CD8-positive, alpha-beta memory T cell (primary cell): Measurements from ENCODE around the gene NUDT12. TPM values are rescaled to one million over a fixed set of nuclear protein-coding genes. Genes with fewer than 3 reads are reported as not detected.

Source experiments
- CTCF ChIA-PET: fragments of 350-600 bp; sonication (Branson Sonifier 250); formaldehyde crosslinking; loops from one replicate; lab custom pipeline; 2021; ENCODE audit warnings: antibody characterized with exemption; lab: Charles Lee
- POLR2A ChIA-PET: fragments of 350-600 bp; sonication (Branson Sonifier 250); formaldehyde crosslinking; loops from one replicate; lab custom pipeline; 2021; ENCODE audit warnings: antibody characterized with exemption; lab: Charles Lee
- DNase-seq, 5 donors: peaks; one replicate each; pipeline versions ENCODE4 v3.0.0 to v3.0.0-alpha.2; 2020 to 2022; ENCODE audit warnings: mixed read lengths in 1 of 5
- H3K27ac ChIP-seq: one replicate; pipeline ENCODE4 v1.7.0; 2013; ENCODE audit warnings: low read depth, mild to moderate bottlenecking, low read length, moderate library complexity
- H3K27me3 ChIP-seq: 2 replicates; pipeline ENCODE4 v1.7.0; 2013; ENCODE audit warnings: low read length, mild to moderate bottlenecking; ENCODE audit not compliant: insufficient read depth, poor library complexity, severe bottlenecking
- H3K36me3 ChIP-seq: 2 replicates; pipeline ENCODE4 v1.7.0; 2013; ENCODE audit warnings: mild to moderate bottlenecking, low read length, moderate library complexity; ENCODE audit not compliant: insufficient read depth
- H3K4me1 ChIP-seq: 2 replicates; pipeline ENCODE4 v1.7.0; 2013; ENCODE audit warnings: mild to moderate bottlenecking, low read length, moderate library complexity; ENCODE audit not compliant: insufficient read depth
- H3K4me3 ChIP-seq: 2 replicates; pipeline ENCODE4 v1.7.0; 2013; ENCODE audit warnings: mild to moderate bottlenecking, low read length
- H3K9me3 ChIP-seq: 2 replicates; pipeline ENCODE4 v1.7.0; 2013; ENCODE audit warnings: mild to moderate bottlenecking, low read length
- H3K27ac Mint-ChIP-seq, 8 donors: one replicate each; pipeline ENCODE4 v1.8.0; 2020 to 2021; ENCODE audit warnings: mixed read lengths in 8 of 8, mild to moderate bottlenecking in 6 of 8, inconsistent platforms in 3 of 8, moderate library complexity in 3 of 8
- H3K27me3 Mint-ChIP-seq, 2 donors: one replicate each; pipeline ENCODE4 v1.8.0; 2020 to 2021; ENCODE audit warnings: mixed read lengths in 2 of 2, mild to moderate bottlenecking in 1 of 2, moderate library complexity in 1 of 2
- H3K36me3 Mint-ChIP-seq, 3 donors: one replicate each; pipeline ENCODE4 v1.8.0; 2020 to 2021; ENCODE audit warnings: mixed read lengths in 3 of 3, inconsistent platforms in 1 of 3, mild to moderate bottlenecking in 1 of 3
- H3K4me1 Mint-ChIP-seq, 3 donors: one replicate each; pipeline ENCODE4 v1.8.0; 2020 to 2021; ENCODE audit warnings: mixed read lengths in 3 of 3, inconsistent platforms in 1 of 3, mild to moderate bottlenecking in 1 of 3
- H3K4me3 Mint-ChIP-seq, 7 donors: one replicate each; pipeline ENCODE4 v1.8.0; 2020 to 2021; ENCODE audit warnings: mixed read lengths in 7 of 7, mild to moderate bottlenecking in 6 of 7, moderate library complexity in 4 of 7, inconsistent platforms in 2 of 7
- H3K9me3 Mint-ChIP-seq, 5 donors: one replicate each; pipeline ENCODE4 v1.8.0; 2020 to 2022; ENCODE audit warnings: mixed read lengths in 5 of 5, mild to moderate bottlenecking in 3 of 5, moderate library complexity in 2 of 5, inconsistent platforms in 1 of 5
- polyA plus RNA-seq: library from polyadenylated mRNA; unstranded; fragments of 300-500 nt; fragmentation: Illumina TruSeq; gene quantifications from one replicate; pipeline ENCODE4 v1.2.3, GENCODE V29; 2021
- total RNA-seq, 2 experiments: library from RNA; stranded (reverse); gene quantifications; one replicate each; pipeline ENCODE4 v1.2.3, GENCODE V29; 2021

NUDT12 gene
- total and polyA plus RNA-seq, 3 experiments from 2014 or later: 0.86 to 0.94 TPM; not detected in 1

DNA sequence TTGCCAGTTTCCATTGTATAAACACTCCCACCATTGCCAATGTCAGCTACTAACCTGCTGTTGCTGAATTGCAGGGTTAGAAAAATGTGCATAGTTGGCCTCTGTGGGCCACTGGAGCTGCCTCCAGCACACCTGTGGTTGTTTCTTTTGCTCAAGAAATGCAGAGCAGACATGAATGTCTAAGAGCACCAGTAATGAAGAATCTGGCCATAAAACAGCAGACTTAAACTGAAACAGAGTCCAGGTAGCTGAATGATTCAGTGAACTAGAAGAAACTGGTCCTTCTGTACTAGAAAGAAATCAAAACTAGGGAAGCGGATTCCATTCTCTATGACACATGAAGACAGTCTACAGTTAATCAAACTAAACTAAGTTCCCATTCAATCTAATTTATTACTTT is 48.2 kb downstream of the NUDT12 start:
- Histone ChIP-seq H3K27me3 (no peaks in the 10 kb centered on the region), H3K9me3 (no peaks in the 10 kb centered on the region), H3K4me3 (no peak overlapping the region), H3K4me1 (no peaks in the 10 kb centered on the region), H3K27ac (no peak overlapping the region), H3K36me3 (no peaks in the 10 kb centered on the region)
- H3K4me1 Mint-ChIP-seq: no peaks in the 10 kb centered on the region
- ChIA-PET POLR2A (no interaction called here), CTCF (no interaction called here)
- no peak overlapping the region for H3K4me3 Mint-ChIP-seq
- H3K36me3 Mint-ChIP-seq: no peaks in the 10 kb centered on the region
- peaks cover 0 to 4% (median 0%) of the 10 kb centered on the region in 5 donors for H3K9me3 Mint-ChIP-seq
- DNase-seq: no peak
- H3K27ac Mint-ChIP-seq: no peak overlapping the region
- peaks cover 2 to 7% of the 10 kb centered on the region in 2 donors for H3K27me3 Mint-ChIP-seq

- Histone ChIP-seq H3K4me1 (no peaks in the 10 kb centered on the region), H3K27ac (no peak overlapping the region), H3K4me3 (no peak overlapping the region), H3K9me3 (no peaks in the 10 kb centered on the region), H3K27me3 (no peaks in the 10 kb centered on the region), H3K36me3 (no peaks in the 10 kb centered on the region)
- Mint-ChIP-seq H3K36me3 (no peaks in the 10 kb centered on the region), H3K27ac (no peak overlapping the region), H3K4me1 (no peaks in the 10 kb centered on the region), H3K4me3 (no peak overlapping the region), H3K27me3 (peaks cover 4 to 5% of the 10 kb centered on the region in 2 donors), H3K9me3 (peaks cover 0 to 4% (median 0%) of the 10 kb centered on the region in 5 donors)
- ChIA-PET POLR2A (no interaction called here), CTCF (no interaction called here)
- DNase-seq: no peak
These were observed 48.9 kb downstream of the NUDT12 start for GRCh38 chr5:103513701-103514100.

DNA sequence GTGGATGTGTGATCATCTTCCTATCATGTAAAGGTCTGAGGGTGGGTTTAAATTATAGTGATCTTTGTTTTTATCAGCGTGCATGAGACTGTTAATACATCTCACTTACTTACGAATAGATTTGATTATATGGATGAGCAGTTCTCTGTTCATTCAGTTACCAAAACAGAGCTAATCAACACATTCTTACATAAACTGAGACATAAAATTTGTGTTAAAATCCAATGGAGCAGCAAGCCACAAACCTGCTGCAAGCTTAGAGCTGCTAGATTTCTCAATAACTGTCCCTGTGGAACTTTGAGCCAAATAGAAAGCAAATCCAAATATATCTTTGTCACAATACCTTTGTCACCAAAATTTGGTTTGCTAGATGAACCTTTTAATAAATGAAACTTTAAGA is 50.1 kb downstream of the NUDT12 start:
- Histone ChIP-seq H3K4me1 (no peaks in the 10 kb centered on the region), H3K36me3 (no peaks in the 10 kb centered on the region), H3K27ac (no peak overlapping the region), H3K4me3 (no peak overlapping the region), H3K9me3 (no peaks in the 10 kb centered on the region), H3K27me3 (peaks cover 3% of the 10 kb centered on the region)
- no peak for DNase-seq
- ChIA-PET CTCF (no interaction called here), POLR2A (no interaction called here)
- peaks cover 2 to 4% of the 10 kb centered on the region in 2 donors for H3K27me3 Mint-ChIP-seq
- no peak overlapping the region for H3K27ac Mint-ChIP-seq
- H3K4me3 Mint-ChIP-seq: no peak overlapping the region
- H3K36me3 Mint-ChIP-seq: no peaks in the 10 kb centered on the region
- H3K9me3 Mint-ChIP-seq: peaks cover 0 to 4% (median 0%) of the 10 kb centered on the region in 5 donors
- no peaks in the 10 kb centered on the region for H3K4me1 Mint-ChIP-seq

DNA sequence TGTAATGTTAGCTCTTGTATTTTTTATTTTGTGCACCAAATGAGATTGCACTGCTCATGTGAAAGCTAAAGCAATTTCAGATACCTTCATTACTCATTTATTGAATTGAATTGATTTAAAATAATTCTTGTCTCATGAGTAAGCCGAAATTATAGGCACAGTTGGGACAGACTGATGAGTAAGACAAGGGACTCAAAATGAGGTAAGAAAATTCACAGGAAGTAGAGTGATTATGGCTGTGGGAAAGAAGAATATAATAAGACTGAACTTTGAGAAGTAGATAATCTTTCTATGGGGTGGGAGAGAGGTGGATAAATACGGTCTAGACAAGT is 51.1 kb downstream of the NUDT12 start:
- H3K4me1 ChIP-seq: no peaks in the 10 kb centered on the region
- ChIA-PET CTCF (no interaction called here), POLR2A (no interaction called here)
- no peak overlapping the region for H3K27ac ChIP-seq
- Mint-ChIP-seq H3K27ac (no peak overlapping the region), H3K4me1 (no peaks in the 10 kb centered on the region), H3K9me3 (peaks cover 0 to 13% (median 2%) of the 10 kb centered on the region in 5 donors), H3K27me3 (peaks cover 2 to 4% of the 10 kb centered on the region in 2 donors), H3K4me3 (no peak overlapping the region), H3K36me3 (no peaks in the 10 kb centered on the region)
- H3K27me3 ChIP-seq: peaks cover 3% of the 10 kb centered on the region
- no peaks in the 10 kb centered on the region for H3K9me3 ChIP-seq
- no peak for DNase-seq
- H3K4me3 ChIP-seq: no peak overlapping the region
- H3K36me3 ChIP-seq: no peaks in the 10 kb centered on the region

DNA sequence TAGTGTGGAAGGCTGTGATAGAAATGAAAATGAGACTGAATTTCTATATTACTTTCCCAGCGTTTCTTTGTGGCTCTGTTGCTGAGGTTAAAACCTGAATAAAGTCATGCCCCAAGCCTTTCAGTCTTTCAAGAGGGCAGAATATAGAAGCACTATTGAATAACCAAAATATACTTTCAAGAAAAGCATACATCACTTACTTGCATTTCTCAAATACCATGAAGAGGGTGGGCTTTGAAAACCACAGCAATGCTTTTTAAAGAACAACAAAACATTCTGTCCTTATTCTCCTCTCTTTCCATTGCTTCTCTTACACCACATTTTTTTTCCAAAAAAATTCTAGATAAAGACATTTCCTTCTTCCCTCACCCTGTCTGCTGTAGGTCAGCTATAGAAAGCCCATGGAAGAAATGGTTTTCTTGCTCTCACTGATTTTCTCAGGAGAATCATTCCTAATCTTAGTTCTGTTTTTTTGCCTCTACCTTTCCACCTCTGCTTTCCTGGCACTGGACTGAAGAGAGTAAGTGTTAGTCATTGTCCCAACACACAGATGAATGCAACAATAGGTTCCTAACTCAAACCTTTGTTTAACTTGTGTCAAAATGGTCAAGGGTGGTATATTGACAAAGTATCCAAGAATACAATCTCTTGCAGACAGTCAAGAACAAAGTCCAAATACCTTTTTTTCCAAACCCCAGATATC is 51.6 kb downstream of the NUDT12 start:
- ChIA-PET CTCF (no interaction called here), POLR2A (no interaction called here)
- Mint-ChIP-seq H3K36me3 (no peaks in the 10 kb centered on the region), H3K27me3 (peaks cover 2% of the 10 kb centered on the region in 2 donors), H3K4me1 (no peaks in the 10 kb centered on the region), H3K27ac (no peak overlapping the region), H3K4me3 (no peak overlapping the region), H3K9me3 (peaks cover 0 to 18% (median 3%) of the 10 kb centered on the region in 5 donors)
- Histone ChIP-seq H3K4me3 (no peak overlapping the region), H3K27me3 (peaks cover 3% of the 10 kb centered on the region), H3K4me1 (no peaks in the 10 kb centered on the region), H3K36me3 (no peaks in the 10 kb centered on the region), H3K9me3 (no peaks in the 10 kb centered on the region), H3K27ac (no peak overlapping the region)
- DNase-seq: no peak

DNA sequence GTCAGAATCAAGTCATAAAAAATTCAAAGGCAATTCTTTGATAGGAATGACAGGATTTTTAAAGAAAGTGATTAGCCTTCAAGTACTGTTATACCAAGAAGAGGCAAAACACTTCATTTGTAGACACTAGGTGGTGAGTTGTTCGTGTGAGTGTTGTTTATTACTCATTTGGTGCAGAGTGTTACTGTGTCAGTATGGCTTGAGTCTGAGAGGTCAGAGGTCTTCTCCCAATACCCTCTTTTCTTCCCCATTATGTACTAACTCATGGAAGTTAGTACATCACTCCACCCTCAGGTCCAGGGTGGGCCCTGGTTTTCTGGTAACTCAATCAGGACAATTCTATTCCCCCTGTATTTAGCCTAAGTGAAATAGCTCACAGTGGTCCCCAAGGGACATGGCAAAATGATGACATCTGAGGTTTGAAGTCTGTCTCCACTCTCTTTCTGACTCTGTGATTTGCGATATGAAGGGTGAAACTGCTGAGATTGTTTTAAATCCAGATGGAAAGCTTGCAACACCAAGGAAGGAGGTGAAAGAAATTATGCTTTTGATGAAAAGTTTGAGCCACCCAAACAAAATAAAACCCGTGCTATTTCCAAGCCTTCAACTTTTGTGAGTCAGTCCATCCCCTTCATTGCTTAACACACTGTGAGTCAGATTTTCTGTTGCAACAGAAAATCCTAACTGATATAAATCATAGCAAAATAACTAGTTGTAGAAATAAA is 56.8 kb downstream of the NUDT12 start:
- DNase-seq: no peak
- Mint-ChIP-seq H3K9me3 (peaks cover 0 to 18% (median 3%) of the 10 kb centered on the region in 5 donors), H3K27ac (no peak overlapping the region), H3K27me3 (peaks cover 0 to 2% of the 10 kb centered on the region in 2 donors), H3K4me3 (no peak overlapping the region), H3K4me1 (no peaks in the 10 kb centered on the region), H3K36me3 (no peaks in the 10 kb centered on the region)
- Histone ChIP-seq H3K4me1 (no peaks in the 10 kb centered on the region), H3K4me3 (no peak overlapping the region), H3K9me3 (no peaks in the 10 kb centered on the region), H3K27me3 (peaks cover 3% of the 10 kb centered on the region), H3K36me3 (no peaks in the 10 kb centered on the region), H3K27ac (no peak overlapping the region)
- ChIA-PET POLR2A (no interaction called here), CTCF (no interaction called here)

- CTCF ChIA-PET: no interaction called here
- no peak overlapping the region for H3K4me3 Mint-ChIP-seq
- Histone ChIP-seq H3K27ac (no peak overlapping the region), H3K27me3 (no peaks in the 10 kb centered on the region), H3K4me3 (no peak overlapping the region), H3K4me1 (no peaks in the 10 kb centered on the region), H3K36me3 (no peaks in the 10 kb centered on the region), H3K9me3 (no peaks in the 10 kb centered on the region)
- peaks cover 0 to 14% (median 3%) of the 10 kb centered on the region in 5 donors for H3K9me3 Mint-ChIP-seq
- H3K4me1 Mint-ChIP-seq: no peaks in the 10 kb centered on the region
- POLR2A ChIA-PET: no interaction called here
- no peak for DNase-seq
- H3K27ac Mint-ChIP-seq: no peak overlapping the region
- H3K36me3 Mint-ChIP-seq: no peaks in the 10 kb centered on the region
- H3K27me3 Mint-ChIP-seq: peaks cover 0 to 3% of the 10 kb centered on the region in 2 donors
These were observed 59.5 kb downstream of the NUDT12 start for GRCh38 chr5:103503066-103503465.

GRCh38 chr5:103502662-103503061 is 59.9 kb downstream of the NUDT12 start:
- no peak for DNase-seq
- no peak overlapping the region for H3K27ac ChIP-seq
- H3K27me3 ChIP-seq: no peaks in the 10 kb centered on the region
- peaks cover 0 to 7% of the 10 kb centered on the region in 2 donors for H3K27me3 Mint-ChIP-seq
- no peaks in the 10 kb centered on the region for H3K9me3 ChIP-seq
- POLR2A ChIA-PET: no interaction called here
- no peaks in the 10 kb centered on the region for H3K4me1 Mint-ChIP-seq
- H3K9me3 Mint-ChIP-seq: peaks cover 0 to 14% (median 3%) of the 10 kb centered on the region in 5 donors
- H3K4me3 Mint-ChIP-seq: no peak overlapping the region
- no peak overlapping the region for H3K4me3 ChIP-seq
- CTCF ChIA-PET: no interaction called here
- H3K27ac Mint-ChIP-seq: no peak overlapping the region
- H3K36me3 ChIP-seq: no peaks in the 10 kb centered on the region
- H3K4me1 ChIP-seq: no peaks in the 10 kb centered on the region
- no peaks in the 10 kb centered on the region for H3K36me3 Mint-ChIP-seq
